Middle frontal gyrus (tissue), 1 donor: ENCODE measurements around the gene RACK1.
"Not testable (repeated sequence)": the region's sequence is repeated elsewhere in the genome, so short reads cannot be mapped to it uniquely, and the experiment has no call there.

Experiments used
- DNase-seq: peaks from one replicate; pipeline ENCODE4 v3.0.0-alpha.2; 2015; ENCODE audit warnings: low spot score; ENCODE audit errors: extremely low spot score

The RACK1 gene

DNA sequence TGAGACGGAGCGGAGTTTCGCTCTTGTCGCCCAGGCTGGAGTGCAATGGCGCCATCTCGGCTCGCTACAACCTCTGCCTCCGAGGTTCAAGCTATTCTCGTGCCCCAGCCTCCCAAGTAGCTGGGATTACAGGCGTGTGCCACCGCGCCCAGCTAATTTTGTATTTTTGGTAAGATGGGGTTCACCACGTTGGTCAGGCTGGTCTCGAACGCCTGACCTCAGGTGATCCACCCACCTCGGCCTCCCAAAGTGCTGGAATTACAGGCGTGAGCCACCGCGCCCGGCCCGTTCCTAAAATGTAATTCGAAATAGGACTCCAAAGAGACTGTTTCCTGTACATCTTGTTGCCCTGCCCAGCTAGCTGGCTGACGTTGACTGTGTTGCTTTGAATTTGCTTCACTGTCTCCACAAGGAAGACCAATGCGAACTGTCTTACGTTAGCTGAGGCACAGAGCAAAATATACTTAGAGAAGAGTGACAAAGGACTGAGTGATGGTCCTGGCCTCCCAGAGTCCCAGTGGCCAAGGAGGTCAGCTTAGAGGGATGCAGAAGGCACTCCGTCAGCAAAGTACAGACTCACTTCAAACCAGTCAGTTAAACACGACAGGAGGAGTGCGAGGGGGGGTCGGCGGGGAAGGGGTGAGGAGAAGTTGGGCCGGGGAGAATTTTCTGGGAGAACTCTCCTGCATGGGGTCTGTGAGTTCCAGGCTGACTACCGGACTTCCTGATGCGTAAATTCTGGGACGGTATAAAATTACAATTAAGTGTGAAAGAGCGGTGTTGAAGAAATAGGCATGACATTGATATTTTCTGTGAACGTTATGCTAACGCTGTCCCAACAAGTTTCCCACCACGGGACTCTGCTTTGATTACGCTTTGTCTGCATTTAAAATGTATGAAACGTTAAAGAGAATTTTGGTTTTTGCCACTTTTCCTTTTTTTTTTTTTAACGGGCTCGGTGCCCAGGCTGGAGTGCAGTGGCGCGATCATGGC lies 27.4 kb downstream of the RACK1 start:
- no peak for DNase-seq

DNA sequence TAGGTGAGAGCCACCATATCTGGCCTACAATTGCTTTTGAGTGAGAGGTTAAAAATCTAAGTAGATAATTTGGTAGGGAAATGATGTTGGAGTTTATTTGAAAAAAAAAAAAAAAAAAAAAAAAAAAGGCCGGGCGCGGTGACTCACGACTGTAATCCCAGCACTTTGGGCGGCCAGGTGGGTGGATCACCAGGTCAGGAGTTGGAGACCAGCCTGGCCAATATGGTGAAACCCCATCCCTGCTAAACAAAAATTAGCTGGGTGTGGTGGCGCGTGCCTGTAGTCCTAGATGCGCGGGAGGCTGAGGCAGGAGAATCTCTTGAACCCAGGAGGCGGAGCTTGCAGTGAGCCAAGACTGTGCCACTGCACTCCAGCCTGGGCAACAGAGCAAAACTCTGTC lies 29.5 kb downstream of the RACK1 start:
- not testable (repeated sequence) for DNase-seq

DNA sequence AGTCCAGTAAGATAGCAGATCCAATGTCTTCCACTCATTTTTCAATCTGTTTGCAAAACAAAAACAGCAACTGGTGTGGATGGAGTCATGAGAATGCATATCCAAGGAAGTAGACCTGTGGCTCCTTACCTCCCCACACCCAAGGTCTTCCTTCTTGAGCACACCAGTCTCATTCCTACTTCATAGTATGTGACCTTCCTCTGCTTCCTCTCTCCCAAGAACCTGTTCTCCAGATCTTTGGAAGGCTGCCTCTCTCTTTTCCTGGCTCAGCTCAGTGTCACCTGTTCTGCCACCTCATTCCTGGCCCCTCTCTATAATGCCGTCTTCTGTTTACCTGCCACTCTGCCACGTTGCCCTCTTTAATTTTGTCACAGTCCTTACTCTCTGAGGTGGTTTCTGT lies 30.8 kb downstream of the RACK1 start:
- DNase-seq = no peak

DNA sequence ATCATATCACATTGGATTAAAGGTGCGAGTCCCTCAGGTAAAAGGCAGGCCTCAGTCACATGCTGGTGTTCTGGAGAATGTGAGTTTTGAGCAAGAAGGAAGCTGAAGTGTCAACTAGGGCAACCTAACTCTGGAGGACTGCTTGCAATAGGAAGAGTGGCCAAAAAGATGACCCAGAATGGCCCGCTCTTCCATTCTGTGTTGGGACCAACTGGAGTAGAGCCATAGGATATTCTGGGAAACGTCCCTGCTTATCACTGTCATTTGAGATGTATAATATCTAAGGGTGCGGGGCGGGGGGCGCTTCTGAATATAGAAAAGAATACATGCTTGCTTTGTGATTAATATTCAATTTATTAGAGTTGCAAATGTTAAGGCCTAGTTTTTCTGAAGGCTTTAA lies 31.6 kb downstream of the RACK1 start:
- DNase-seq = no peak

DNA sequence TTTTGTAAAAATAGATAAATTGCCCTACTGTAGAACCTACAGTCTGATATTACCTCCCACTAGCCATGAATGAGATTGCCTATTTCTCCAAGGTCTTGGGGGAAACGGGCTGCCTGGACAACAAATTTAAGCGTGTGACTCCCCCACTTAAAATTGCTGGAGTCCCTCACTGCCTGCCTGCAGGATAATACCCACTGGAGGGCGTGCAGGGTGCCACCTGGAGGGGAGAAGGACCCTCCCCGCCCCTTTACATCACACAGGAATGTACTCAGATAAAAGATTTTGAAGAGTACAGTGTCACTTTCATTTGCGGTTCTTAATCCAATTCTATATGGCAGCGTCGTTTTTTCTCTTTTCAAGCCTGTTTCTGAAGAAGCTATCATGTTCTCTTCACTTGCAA lies 32.5 kb downstream of the RACK1 start:
- DNase-seq = no peak

DNA sequence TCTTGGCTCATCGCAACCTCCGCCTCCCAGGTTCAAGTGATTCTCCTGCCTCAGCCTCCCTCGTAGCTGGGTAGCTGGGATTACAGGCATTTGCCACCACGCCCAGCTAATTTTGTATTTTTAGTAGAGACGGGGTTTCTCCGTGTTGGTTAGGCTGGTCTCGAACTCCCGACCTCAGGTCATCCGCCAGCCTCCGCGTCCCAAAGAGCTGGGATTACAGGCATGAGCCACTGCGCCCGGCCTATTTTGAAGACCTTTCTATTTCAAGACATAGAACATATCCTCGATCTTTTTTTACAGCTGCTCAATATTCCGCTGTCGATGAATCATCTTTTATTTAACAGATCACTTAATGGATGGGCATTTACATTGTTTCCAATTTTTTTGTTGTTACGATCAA lies 33.0 kb downstream of the RACK1 start:
- not testable (repeated sequence) for DNase-seq

DNA sequence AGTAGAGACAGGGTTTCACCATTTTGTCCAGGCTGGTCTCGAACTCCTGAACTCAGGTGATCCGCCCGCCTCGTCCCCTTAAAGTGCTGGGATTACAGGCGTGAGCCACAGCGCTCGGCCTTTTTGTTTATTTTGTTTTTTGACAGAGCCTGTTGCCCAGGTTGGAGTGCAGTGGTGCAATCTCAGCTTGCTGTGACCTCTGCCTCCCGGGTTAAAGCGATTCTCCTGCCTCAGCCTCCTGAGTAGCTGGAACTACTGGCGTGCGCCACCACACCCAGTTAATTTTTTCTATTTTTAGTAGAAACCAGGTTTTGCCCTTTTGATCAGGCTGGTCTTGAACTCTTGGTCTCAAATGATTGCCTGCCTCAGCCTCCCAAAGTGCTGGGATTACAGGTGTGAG lies 33.6 kb downstream of the RACK1 start:
- DNase-seq = not testable (repeated sequence)

DNA sequence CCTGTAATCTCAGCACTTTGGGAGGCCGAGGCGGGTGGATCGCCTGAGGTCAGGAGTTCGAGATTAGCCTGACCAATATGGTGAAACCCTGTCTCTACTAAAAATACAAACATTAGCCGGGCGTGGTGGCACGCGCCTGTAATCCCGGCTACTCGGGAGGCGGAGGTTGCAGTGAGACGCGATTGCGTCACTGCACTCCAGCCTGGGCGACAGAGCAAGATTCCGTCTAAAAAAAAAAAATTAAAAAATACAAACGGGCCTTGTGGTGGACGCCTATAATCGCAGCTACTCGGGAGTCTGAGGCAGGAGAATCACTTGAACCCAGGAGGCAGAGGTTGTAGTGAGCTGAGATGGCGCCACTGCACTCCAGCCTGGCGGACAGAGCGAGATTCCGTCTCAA lies 34.7 kb downstream of the RACK1 start:
- DNase-seq = not testable (repeated sequence)

DNA sequence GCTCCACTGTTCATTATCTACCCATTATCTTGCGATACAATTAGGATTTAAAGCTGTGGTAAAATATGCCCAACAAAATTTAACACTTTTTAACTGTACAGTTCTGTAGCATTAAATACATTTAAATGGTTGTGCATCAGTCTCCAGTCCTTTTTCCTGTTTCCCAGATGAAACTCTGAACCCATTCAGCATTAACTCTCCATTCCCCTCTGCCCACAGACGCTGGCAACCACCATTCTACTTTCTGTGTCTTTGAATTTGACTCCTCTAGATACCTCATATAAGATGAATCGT lies 35.8 kb downstream of the RACK1 start:
- DNase-seq = no peak

DNA sequence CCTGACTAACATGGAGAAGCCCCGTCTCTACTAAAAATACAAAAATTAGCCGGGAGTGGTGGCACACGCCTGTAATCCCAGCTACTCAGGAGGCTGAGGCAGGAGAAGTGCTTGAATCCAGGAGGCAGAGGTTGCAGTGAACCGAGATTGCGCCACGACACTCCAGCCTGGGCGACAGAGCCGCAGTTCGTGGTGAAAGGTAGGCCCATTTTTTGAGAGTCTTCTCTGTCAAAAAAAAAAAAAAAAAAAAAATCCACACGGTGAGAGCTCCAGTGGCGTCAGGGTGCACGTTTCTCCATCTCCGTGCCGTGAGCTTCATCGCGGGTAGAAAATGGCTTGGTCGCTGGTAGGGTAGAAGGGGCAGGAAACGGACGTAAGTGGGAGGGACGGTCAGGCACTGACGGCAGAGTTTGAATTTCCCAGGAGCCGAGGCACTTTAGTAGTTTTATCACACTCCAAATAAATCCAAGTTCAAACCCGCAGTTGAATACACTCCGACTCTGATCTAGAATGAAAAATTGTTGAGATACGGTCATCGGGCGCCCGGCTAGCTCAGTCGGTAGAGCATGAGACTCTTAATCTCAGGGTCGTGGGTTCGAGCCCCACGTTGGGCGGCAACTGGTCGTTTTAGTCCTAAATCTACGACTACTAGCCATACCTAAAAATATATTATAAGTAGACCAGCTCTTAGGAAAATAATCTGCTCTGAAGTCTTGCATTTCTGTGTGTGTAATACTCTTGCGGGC lies 36.3 kb downstream of the RACK1 start:
- DNase-seq = peak; percentile 64

DNA sequence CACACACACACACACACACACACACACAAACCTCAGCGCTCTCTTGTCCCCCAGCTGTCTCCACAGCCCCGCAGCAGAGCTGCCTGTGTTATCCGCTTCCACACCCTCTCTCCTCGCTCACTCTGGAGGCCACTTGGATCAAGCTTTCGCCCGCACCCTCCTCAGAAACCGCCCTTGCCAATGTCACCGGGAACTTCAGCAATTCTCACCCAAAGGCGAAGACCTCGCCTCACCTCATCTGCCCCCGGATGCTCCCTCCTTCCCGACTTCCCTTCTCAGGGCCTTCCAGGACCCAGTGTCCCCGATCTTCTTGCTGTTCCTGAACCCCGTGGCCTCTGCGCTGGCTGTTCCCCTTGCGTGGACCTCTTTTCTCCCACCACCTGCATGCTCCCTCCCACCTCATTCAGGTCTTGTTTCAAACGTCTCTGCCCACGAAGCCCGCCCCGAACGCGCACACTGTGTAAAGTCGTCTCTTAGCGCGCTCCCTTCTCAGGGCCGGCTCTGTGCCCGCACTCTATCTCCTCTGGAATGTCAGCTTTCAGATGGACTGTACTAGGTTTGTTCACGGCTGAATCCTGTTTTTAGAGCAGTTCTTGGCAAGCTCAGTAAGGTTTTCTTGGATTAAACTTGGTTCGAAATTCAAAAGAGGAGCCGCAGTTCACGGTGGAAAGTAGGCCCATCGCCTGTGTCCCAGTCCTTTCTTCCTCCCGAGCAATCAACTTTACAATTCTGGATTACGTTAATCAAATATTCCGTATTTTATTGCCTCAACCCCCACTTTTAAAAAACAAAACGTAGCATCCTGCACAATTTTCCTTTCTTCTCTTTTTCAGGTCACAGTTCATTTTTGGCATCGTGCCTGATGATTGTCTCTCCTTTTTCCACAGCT lies 37.7 kb downstream of the RACK1 start:
- no peak for DNase-seq

DNA sequence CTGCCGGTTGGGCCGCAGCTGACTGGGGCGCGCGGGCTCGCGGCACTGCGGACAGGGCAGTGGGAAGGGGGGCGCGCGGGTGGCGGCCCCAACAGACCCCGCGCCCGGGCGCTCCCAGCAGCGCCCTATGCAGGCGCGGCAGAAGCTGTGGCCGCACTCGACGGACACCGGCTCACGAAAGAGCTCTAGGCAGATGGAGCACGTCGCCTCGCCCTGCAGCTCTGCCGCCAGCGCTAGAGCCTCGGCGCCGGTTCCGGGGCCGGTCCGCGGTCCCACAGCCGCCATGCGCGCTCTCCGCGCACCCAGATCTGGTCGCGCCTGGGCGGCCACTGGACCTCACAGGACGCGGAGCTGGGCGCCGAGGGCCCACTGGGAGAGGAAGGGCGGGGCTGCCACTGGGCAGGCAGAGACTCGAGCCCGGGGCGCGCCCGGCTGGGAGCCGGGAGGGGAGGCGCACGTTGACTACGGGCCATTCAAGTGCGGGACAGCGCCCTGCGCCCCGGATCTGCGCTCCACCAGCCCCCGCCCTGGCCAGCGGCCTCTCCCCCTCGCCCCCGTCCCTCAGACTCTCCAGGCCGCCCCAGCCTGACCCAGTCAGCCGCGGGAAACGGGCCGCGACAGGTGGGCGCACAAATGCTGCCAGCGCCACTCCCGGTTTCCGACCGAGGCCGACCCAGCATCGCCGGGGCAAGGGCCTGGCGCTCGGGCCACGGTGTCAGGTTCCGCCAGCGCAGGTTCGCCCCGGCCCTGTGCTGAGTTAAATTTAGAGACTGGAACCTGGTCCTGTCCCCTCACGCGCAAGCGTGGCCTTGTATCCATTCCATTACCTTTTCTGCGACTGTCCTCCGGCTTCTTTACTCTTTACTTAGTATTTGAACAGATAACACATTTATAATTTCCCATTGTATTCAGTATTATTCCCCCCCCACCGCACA lies 38.6 kb downstream of the RACK1 start, which contains the start of gene TRIM7:
TRIM7 (minus strand) TSS at position 371 of the 935 bp plus-strand sequence; CDS start at position 285, 86 bp downstream.
- no peak for DNase-seq

DNA sequence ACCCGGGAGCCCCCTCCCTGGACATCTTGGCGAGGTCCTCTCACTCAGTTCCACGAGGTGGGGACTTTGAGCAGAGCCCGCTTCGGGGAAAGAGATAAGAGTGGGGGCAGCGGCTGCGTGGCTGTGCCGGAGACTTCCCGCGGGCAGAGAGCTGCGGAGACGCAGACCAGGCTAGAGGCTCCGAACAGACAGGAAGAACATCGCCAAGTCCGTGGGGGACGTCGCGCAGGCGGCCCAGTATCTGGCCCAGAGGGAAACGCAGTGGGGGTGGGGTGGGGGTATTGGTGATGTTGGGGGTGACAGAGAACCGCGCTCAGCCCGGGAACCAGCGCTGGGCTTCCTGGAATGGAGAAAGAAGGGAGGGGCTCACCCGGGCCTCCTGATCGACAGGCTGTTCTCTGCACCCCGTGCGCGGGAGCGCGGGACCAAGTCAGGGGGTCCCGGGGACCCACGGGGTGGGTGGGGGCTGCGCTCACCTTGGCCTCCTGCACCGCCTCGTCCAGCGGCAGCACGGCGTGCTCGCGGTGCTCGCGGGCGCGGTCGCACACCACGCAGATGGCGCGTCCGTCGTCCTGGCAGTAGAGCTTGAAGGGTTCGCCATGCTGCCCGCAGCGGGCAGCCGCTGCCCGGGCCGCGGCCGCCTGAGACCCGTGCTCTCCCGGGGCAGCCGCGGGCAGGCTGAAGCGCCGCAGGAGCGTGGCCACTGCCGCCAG lies 39.4 kb downstream of the RACK1 start:
- no peak for DNase-seq

DNA sequence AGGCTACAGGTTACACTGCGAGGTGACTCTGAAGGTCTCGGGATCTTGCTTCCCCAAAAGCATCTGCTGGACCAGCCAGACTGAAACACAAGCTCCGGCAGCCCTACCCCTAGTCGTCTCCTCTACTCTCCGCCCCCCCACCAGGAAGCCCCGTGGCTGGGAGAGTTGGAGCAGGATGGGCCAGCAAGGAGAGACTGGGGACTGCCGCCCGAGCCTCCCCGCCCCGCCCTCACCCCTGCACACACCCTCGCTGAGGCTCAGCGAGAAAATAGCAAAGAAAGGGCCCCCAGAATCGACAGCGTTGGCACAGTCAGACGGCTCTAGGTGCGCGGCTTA lies 40.0 kb downstream of the RACK1 start:
- no peak for DNase-seq

DNA sequence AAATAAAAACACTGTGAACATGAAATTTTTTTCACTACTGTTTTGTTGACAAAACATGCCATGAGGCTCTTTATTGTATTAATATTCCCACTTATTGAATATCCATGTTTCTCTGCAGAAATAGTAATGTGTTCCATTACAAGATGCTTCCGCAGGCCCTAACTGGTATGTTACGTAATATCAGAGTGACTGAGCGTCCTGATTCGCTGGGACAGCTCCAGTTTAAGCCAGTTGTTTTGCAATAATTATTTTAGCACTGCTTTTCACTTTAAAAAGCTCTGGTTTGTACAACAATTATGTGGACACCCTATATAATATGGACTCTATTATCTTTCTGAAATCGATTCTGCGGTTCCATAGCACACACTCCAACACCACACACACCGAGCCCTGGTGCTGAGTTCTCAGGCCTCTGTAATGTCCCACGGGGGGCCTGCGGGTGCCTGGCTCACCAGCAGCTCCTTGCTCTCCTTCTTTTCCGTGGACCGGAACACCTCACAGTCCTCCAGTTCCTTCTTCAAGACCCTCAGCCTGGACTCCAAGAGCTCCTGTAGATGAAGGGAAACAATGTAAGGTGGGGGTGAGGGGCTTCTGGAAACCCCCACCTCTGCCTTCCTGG lies 40.5 kb downstream of the RACK1 start:
- no peak for DNase-seq

DNA sequence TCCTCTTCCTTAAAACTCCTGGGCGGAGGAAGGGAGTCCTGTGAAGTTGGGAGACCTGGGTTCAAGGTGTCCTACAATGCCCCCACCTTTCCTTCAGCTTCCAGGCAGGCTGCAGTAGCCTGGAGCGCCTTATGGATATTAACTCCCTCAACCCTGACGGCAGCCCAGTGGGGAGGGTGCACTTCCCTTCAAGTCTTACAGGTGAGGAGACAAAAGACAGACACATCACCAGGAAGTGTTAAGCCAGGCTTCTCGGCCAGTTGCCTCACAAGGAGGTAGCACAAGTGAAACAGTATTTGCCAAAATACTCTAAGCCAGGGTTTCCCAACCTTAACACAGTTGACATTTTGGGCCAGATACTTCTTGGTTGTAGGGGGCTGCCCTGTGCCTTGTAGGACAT lies 42.9 kb downstream of the RACK1 start:
- DNase-seq = no peak

DNA sequence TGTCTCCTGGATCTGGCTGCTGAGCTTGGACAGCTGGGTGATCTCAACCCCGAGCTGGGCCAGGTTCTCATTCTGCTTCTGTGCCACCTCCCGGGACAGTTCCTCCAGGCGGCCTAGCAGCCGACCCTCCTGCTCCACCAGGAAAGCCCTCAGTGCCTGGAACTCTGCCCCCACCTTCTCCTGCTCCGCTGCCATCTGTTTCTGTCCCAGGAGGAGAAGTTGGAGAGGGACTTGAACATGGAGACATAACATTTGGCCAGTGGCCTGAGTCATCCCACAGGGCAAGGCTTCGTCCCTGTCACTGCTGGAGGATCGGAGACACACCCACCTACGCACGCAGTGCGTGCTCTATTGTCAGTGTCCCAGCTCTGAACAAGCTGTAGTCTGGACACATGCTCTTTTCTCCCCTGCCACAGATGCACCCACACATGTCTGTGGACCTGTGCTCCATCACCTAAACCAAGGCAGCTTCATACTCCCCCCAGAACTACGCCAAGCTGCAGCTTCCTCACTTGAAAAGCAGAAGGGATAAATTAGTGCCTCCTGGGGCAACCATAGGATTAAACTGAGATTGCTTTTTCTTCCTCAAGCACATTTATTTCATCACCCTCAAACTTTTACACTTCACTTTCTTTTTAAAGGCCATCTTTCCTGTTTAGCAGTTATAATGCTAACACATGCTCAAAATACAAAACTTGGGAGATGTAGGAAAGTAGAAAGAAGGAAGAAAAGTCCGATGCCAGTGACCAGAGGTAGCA lies 43.6 kb downstream of the RACK1 start:
- no peak for DNase-seq

DNA sequence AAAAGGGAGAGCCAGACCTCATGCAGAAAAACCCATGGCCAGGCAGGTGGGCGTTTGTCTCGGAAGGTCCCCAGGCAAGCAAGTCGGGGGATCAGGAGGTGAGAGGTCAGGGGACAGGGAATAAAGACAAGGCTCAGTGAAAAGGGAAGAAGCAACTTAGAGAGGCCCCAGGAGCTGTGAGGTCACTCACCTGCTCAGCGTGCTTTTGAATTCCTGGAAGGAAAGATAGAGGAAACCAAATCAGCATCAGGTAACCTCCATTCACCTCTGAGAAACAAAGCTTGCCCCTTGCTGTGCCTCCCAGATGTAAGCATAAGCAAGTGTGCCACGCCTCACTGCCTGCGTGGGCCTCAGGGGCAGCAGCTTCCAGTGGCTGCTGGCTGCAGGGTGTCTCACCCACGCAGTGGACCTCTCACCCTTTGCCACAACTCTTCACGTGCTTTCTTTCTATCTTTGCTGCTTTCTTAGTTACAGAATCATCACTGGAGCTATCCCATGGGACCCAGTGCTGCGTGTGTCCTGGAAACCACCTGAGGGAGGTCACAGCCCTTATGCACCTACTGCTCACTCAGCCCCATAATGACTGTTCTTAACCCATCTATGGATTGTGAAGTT lies 44.7 kb downstream of the RACK1 start:
- DNase-seq = no peak
